HepG2 (cell line): Measurements from ENCODE around the gene MNAT1. TPM values are rescaled to one million over a fixed set of nuclear protein-coding genes. Genes with fewer than 3 reads are reported as not detected.

ENCODE experiments used
- ATAC-seq: fragments of 200-7000 bp; cut with Tn5 transposase; 3 replicates; pipeline ENCODE4 v1.9.1; 2020; ENCODE audit warnings: mild to moderate bottlenecking, moderate library complexity
- BruUV-seq: library from RNA; stranded (reverse); fragments of 400-500 nt; replicated peaks from 2 replicates; lab custom pipeline; 2021; lab: Mats Ljungman, UMichigan
- CTCF ChIA-PET: fragments of 300-600 bp; formaldehyde crosslinking; extraction: SDS; loops from one replicate; lab custom pipeline; 2021; ENCODE audit warnings: low total read pairs, inconsistent platforms, low intra/inter-chr PET ratio; lab: Yijun Ruan, JAX
- POLR2A ChIA-PET: fragments of 350-600 bp; sonication (Branson Sonifier 250); formaldehyde crosslinking; loops from one replicate; lab custom pipeline; 2020; ENCODE audit warnings: antibody characterized with exemption, inconsistent platforms; lab: Yijun Ruan, JAX
- DNase-seq: peaks from one replicate; pipeline ENCODE4 v3.0.0-alpha.2; 2015; ENCODE audit warnings: low spot score
- FAIRE-seq: peaks from 3 replicates; lab custom pipeline; 2011; peaks lifted over from hg19 to GRCh38; lab: Jason Lieb, UNC
- H2AFZ ChIP-seq: one replicate; pipeline ENCODE4 v1.6.1; 2011; ENCODE audit warnings: low read length, inconsistent platforms
- H3K27ac ChIP-seq: fragments of 300-600 bp; 3 replicates; pipeline ENCODE4 v1.8.0; 2011; ENCODE audit warnings: mixed run types, mild to moderate bottlenecking, mixed read lengths, low read length, inconsistent platforms; ENCODE audit not compliant: insufficient read depth; ENCODE audit errors: extremely low read length
- H3K27me3 ChIP-seq, 2 experiments: fragments of 200-600 bp in 1 of 2; 2 replicates in 1 of 2; 3 replicates in 1 of 2; pipeline versions ENCODE4 v1.6.0 to v1.8.0; 2011; ENCODE audit warnings: low read length in 2 of 2, mild to moderate bottlenecking in 2 of 2, moderate library complexity in 2 of 2, inconsistent platforms in 1 of 2; ENCODE audit not compliant: insufficient read depth in 2 of 2, control insufficient read depth in 1 of 2
- H3K36me3 ChIP-seq, 2 experiments: fragments of 200-600 bp in 1 of 2; replicated peaks in 1 of 2; 2 replicates in 1 of 2; 3 replicates in 1 of 2; pipeline versions ENCODE4 v1.5.1 to v1.8.0; 2011; ENCODE audit warnings: low read length in 2 of 2, inconsistent platforms in 1 of 2; ENCODE audit not compliant: insufficient read depth in 2 of 2, control insufficient read depth in 1 of 2
- H3K4me1 ChIP-seq: 2 replicates; pipeline ENCODE4 v1.5.1; 2012; ENCODE audit warnings: low read length, inconsistent platforms; ENCODE audit not compliant: insufficient read depth
- H3K4me2 ChIP-seq: 2 replicates; pipeline ENCODE4 v1.6.0; 2011; ENCODE audit warnings: low read depth, low read length, inconsistent platforms
- H3K4me3 ChIP-seq, 3 experiments: fragments of 200-600 bp in 1 of 3; sonication (generic), shearing (Covaris generic) in 1 of 3; replicated peaks in 1 of 3; 2 replicates each; pipeline ENCODE4 v1.5.1; 2011 to 2016; ENCODE audit warnings: low read length in 3 of 3, inconsistent platforms in 2 of 3, low read depth in 2 of 3, mild to moderate bottlenecking in 2 of 3, control low read depth in 1 of 3, mixed read lengths in 1 of 3; ENCODE audit not compliant: insufficient read depth in 1 of 3
- H3K79me2 ChIP-seq: one replicate; pipeline ENCODE4 v1.6.1; 2011; ENCODE audit warnings: low read length, inconsistent platforms; ENCODE audit not compliant: insufficient read depth
- H3K9ac ChIP-seq: 2 replicates; pipeline ENCODE4 v1.6.0; 2011; ENCODE audit warnings: mild to moderate bottlenecking, low read depth, low read length, inconsistent platforms; ENCODE audit not compliant: insufficient read depth
- H3K9me3 ChIP-seq: 2 replicates; pipeline ENCODE4 v1.5.1; 2012; ENCODE audit warnings: mild to moderate bottlenecking, low read length
- H4K20me1 ChIP-seq: 2 replicates; pipeline ENCODE4 v1.6.0; 2011; ENCODE audit warnings: inconsistent platforms, mild to moderate bottlenecking, low read length, moderate library complexity; ENCODE audit not compliant: insufficient read depth
- BATF2 ChIP-seq: sonication (generic); formaldehyde crosslinking; IDR thresholded peaks from 2 replicates; pipeline ENCODE4 v1.8.0; 2022; ENCODE audit warnings: mild to moderate bottlenecking, missing genetic modification reagents, moderate library complexity
- ETV6 ChIP-seq: sonication (generic); formaldehyde crosslinking; conservative IDR thresholded peaks from 2 replicates; pipeline ENCODE4 v1.4.0; 2020; ENCODE audit warnings: missing genetic modification reagents
- FOXC1 ChIP-seq: sonication (generic); formaldehyde crosslinking; IDR thresholded peaks from 2 replicates; pipeline ENCODE4 v1.8.0; 2022; ENCODE audit warnings: mild to moderate bottlenecking, missing genetic modification reagents, borderline replicate concordance
- KDM5B ChIP-seq: sonication (generic); formaldehyde crosslinking; IDR thresholded peaks from 2 replicates; pipeline ENCODE4 v1.4.0; 2020; ENCODE audit warnings: missing genetic modification reagents, mild to moderate bottlenecking, borderline replicate concordance
- POLR2A ChIP-seq, 2 experiments: IDR thresholded peaks; 2 replicates each; pipeline ENCODE4 v1.6.1; 2011; ENCODE audit warnings: low read depth in 2 of 2, low read length in 2 of 2, mild to moderate bottlenecking in 1 of 2, moderate library complexity in 1 of 2; ENCODE audit not compliant: insufficient read depth in 1 of 2
- SIN3A ChIP-seq: IDR thresholded peaks from 2 replicates; pipeline ENCODE4 v1.6.1; 2011; ENCODE audit warnings: low read depth, mild to moderate bottlenecking, control low read depth, low read length, borderline replicate concordance
- SOX13 ChIP-seq, 3 experiments: fragments of 450-650 bp in 1 of 3; sonication (generic) in 1 of 3; formaldehyde crosslinking in 1 of 3; IDR thresholded peaks in 2 of 3; conservative IDR thresholded peaks in 1 of 3; 2 replicates each; pipeline versions ENCODE4 v1.5.0 to v1.6.1; 2016 to 2020; ENCODE audit warnings: antibody characterized with exemption in 1 of 3, mild to moderate bottlenecking in 1 of 3, missing compliant biosample characterization in 1 of 3, missing genetic modification reagents in 1 of 3, moderate library complexity in 1 of 3
- SYNCRIP ChIP-seq: fragments of 200-400 bp; formaldehyde crosslinking; IDR thresholded peaks from 2 replicates; pipeline ENCODE4 v1.6.1; 2018; ENCODE audit warnings: mild to moderate bottlenecking, low read depth, low read length; ENCODE audit not compliant: insufficient read depth
- UBTF ChIP-seq: sonication (generic); formaldehyde crosslinking; IDR thresholded peaks from 2 replicates; pipeline ENCODE4 v1.4.0; 2020; ENCODE audit warnings: mild to moderate bottlenecking, missing genetic modification reagents
- ZNF367 ChIP-seq: sonication (generic); formaldehyde crosslinking; IDR thresholded peaks from 2 replicates; pipeline ENCODE4 v1.4.0; 2020; ENCODE audit warnings: missing genetic modification reagents, borderline replicate concordance
- ZNF580 ChIP-seq: IDR thresholded peaks from 2 replicates; pipeline ENCODE4 v1.6.1; 2016; ENCODE audit warnings: low read depth, borderline replicate concordance
- WGBS: methylation state at CpG from one replicate; pipeline ENCODE4 v1.1.6; 2017; ENCODE audit warnings: low lambda C conversion rate; 5-methylcytosine and 5-hydroxymethylcytosine counted together
- in situ Hi-C: cut with HindIII; loops from 2 replicates; pipeline ENCODE4 v1.10.0; 2017; ENCODE audit warnings: low pct_unique_long_range_greater_than_20kb; ENCODE audit not compliant: extremely low pct_ligation_motif_present
- intact Hi-C: fragments of 100-400 bp; cut with micrococcal nuclease; formaldehyde crosslinking; loops from one replicate; pipeline ENCODE4 v1.10.0; 2022; ENCODE audit not compliant: unreplicated experiment
- polyA plus RNA-seq, 8 experiments: library from polyadenylated mRNA; depleted of rRNA in 3 of 8; stranded (reverse) in 7 of 8; unstranded in 1 of 8; fragments of >200 nt; fragmentation: Illumina TruSeq in 4 of 8; extraction: Trizol in 4 of 8; gene quantifications; 2 replicates each; pipeline versions ENCODE4 v1.2.1 to v1.2.3, GENCODE V29; 2011 to 2016; ENCODE audit warnings: low read depth in 4 of 8, missing spikeins in 1 of 8, mixed read lengths in 1 of 8; ENCODE audit not compliant: insufficient read depth in 1 of 8
- total RNA-seq, 5 experiments: library from RNA; depleted of rRNA; stranded (reverse); fragments of >200 nt; fragmentation: Illumina TruSeq; extraction: Trizol; gene quantifications; 2 replicates each; pipeline ENCODE4 v1.2.3, GENCODE V29; 2016; ENCODE audit warnings: low read depth in 1 of 5
- TF ChIP-seq, protein P1 (sequence below): sonication (generic); formaldehyde crosslinking; IDR thresholded peaks from 2 replicates; pipeline ENCODE4 v1.4.0; 2020; ENCODE audit warnings: missing genetic modification reagents

The MNAT1 gene
- total and polyA plus RNA-seq, 2 of the 13 experiments (the other 11 are each of a cell fraction or from before 2014, with no cell fraction given), result 49.2 to 94.8 TPM

DNA sequence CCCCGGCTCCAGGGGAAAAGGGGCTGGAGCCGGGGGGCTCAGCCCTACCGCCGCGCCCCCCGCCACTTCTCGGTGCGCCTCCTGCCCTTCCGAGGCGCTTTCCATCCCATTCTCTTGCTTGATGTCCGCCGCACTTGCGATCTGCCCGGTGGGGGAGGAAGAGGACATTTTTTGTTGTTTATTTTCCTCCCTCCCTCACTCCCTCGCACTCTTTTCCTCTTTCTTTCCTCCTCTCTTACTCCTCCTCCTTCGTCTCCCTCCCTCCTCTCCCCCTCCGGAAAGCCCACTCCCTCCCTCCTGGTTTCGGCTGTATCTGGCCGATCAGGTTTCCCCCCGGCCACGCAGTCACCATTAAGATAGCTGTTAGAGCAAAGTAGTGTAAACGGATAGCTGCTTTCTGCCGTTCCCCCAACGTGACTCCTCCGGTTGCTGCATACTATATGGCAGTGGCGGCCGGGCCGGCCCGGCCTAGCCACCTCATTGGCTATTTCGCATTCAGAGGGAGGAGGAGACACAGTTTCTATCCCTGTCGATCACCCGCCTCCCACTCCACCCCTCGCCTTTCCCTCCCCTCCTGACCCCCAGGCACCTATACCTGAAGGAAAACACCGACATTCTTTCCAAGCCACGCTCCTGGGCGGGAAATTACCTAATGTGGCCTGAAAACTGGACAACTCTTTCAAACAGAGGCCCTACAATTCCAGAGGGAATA lies 10.5 kb upstream of the MNAT1 start, which contains the start of gene SIX4:
Gene SIX4 (minus strand): TSS at position 445 of the 712 bp plus-strand sequence. CDS start 277 bp downstream, at position 168.
- under 1% methylated on average over 24 of the region's 36 CpGs for WGBS
- H4K20me1 ChIP-seq, result peaks cover 9% of the 10 kb centered on the region
- CTCF ChIA-PET, result no interaction called here
- H2AFZ ChIP-seq, result peak within 1 kb of the TSS; percentile 10
- H3K4me1 ChIP-seq, result peaks cover 27% of the 10 kb centered on the region
- H3K9me3 ChIP-seq, result no peaks in the 10 kb centered on the region
- H3K4me2 ChIP-seq, result peak within 1 kb of the TSS; percentile 90
- peaks cover 14% of the 10 kb centered on the region for H3K79me2 ChIP-seq
- POLR2A ChIA-PET, result interaction anchor here (0.7 to 4.2 kb wide), 8 partner anchors 12 to 971 kb away, joined by 3 to 38 read pairs (median 6); partner anchors contain the start of genes HIF1A, SIX1, SLC38A6 and TRMT5
- H3K27me3 ChIP-seq, result no peaks in the 10 kb centered on the region
- FAIRE-seq (peak; percentile 87), ATAC-seq (peak; percentile 73), DNase-seq (peak; percentile 84)
- H3K36me3 ChIP-seq, result peaks cover 2 to 10% of the 10 kb centered on the region in 2 experiments; a peak in 2 of 5 replicates
- intact Hi-C loops, result loop anchor here (1.0 to 10.0 kb wide), 5 partner anchors 10 to 528 kb away; partner anchors contain the start of genes MNAT1, SLC38A6 and TRMT5
- in situ Hi-C loops, result loop anchor here (5.0 kb wide), 1 partner anchor 67 kb away; no protein-coding TSS in a partner anchor
- H3K27ac ChIP-seq, result peak within 1 kb of the TSS; percentile 85
- H3K9ac ChIP-seq, result peak within 1 kb of the TSS; percentile 86
- peak within 1 kb of the TSS; percentile 77 to 96 (median 84) for H3K4me3 ChIP-seq
- BruUV-seq, result no TSS peak
- TF ChIP-seq, protein P1, sequence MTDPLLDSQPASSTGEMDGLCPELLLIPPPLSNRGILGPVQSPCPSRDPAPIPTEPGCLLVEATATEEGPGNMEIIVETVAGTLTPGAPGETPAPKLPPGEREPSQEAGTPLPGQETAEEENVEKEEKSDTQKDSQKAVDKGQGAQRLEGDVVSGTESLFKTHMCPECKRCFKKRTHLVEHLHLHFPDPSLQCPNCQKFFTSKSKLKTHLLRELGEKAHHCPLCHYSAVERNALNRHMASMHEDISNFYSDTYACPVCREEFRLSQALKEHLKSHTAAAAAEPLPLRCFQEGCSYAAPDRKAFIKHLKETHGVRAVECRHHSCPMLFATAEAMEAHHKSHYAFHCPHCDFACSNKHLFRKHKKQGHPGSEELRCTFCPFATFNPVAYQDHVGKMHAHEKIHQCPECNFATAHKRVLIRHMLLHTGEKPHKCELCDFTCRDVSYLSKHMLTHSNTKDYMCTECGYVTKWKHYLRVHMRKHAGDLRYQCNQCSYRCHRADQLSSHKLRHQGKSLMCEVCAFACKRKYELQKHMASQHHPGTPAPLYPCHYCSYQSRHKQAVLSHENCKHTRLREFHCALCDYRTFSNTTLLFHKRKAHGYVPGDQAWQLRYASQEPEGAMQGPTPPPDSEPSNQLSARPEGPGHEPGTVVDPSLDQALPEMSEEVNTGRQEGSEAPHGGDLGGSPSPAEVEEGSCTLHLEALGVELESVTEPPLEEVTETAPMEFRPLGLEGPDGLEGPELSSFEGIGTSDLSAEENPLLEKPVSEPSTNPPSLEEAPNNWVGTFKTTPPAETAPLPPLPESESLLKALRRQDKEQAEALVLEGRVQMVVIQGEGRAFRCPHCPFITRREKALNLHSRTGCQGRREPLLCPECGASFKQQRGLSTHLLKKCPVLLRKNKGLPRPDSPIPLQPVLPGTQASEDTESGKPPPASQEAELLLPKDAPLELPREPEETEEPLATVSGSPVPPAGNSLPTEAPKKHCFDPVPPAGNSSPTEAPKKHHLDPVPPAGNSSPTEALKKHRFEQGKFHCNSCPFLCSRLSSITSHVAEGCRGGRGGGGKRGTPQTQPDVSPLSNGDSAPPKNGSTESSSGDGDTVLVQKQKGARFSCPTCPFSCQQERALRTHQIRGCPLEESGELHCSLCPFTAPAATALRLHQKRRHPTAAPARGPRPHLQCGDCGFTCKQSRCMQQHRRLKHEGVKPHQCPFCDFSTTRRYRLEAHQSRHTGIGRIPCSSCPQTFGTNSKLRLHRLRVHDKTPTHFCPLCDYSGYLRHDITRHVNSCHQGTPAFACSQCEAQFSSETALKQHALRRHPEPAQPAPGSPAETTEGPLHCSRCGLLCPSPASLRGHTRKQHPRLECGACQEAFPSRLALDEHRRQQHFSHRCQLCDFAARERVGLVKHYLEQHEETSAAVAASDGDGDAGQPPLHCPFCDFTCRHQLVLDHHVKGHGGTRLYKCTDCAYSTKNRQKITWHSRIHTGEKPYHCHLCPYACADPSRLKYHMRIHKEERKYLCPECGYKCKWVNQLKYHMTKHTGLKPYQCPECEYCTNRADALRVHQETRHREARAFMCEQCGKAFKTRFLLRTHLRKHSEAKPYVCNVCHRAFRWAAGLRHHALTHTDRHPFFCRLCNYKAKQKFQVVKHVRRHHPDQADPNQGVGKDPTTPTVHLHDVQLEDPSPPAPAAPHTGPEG, result no peak
- TF ChIP-seq POLR2A (IDR thresholded peaks at IDR 0.05; ENCODE audit: insufficient read depth in 1 of 2, low read depth in 2 of 2, low read length in 2 of 2) (peak; percentile 80), BATF2 (CRISPR knock-in tag) (no peak), SIN3A (0 out of 2 replicates have a peak, but pooled peaks have one; percentile 61), ZNF580 (CRISPR knock-in tag) (peak; percentile 69; the same call in 1 of the 2 replicates), SOX13 (IDR thresholded peaks at IDR 0.05) (no peak), SOX13 (CRISPR knock-in tag; conservative IDR thresholded peaks at IDR 0.05 in 1 of 2, IDR thresholded peaks at IDR 0.05 in 1 of 2) (0 out of 4 replicates have a peak, but pooled peaks of 1 of the 2 experiments have one; percentile 5), ZNF367 (CRISPR knock-in tag) (no peak), ETV6 (CRISPR knock-in tag) (no peak), SYNCRIP (no peak), KDM5B (CRISPR knock-in tag) (no peak), UBTF (CRISPR knock-in tag) (peak; percentile 7; the same call in 1 of the 2 replicates), FOXC1 (CRISPR knock-in tag) (no peak)
